ENCODE results near the gene ZIM2.

GRCh38 chr19:56725829-56726424 lies 114.6 kb downstream of the ZIM2 start:
- TF ChIP-seq CTCF (IDR thresholded peaks at IDR 0.05), result no peak
- TF ChIP-seq POLR2A (IDR thresholded peaks at IDR 0.05), result no peak
